A673 (cell line): ENCODE measurements around the gene LYRM2. TPM values are rescaled to one million over a fixed set of nuclear protein-coding genes. Genes with fewer than 3 reads are reported as not detected.

Experiments used
- BruUV-seq: library from RNA; stranded (reverse); fragments of 400-500 nt; replicated peaks from 2 replicates; lab custom pipeline; 2021; lab: Mats Ljungman, UMichigan
- CTCF ChIA-PET: fragments of 300-600 bp; sonication (Branson Sonifier 250); formaldehyde crosslinking; loops from one replicate; lab custom pipeline; 2022; ENCODE audit warnings: antibody characterized with exemption; lab: Charles Lee
- POLR2A ChIA-PET: fragments of 300-600 bp; sonication (Branson Sonifier 250); formaldehyde crosslinking; loops from one replicate; lab custom pipeline; 2022; ENCODE audit warnings: antibody characterized with exemption; ENCODE audit not compliant: low non-redundant PET; lab: Charles Lee
- DNase-seq: peaks from one replicate; pipeline ENCODE4 v3.0.0-alpha.2; 2015; ENCODE audit warnings: low spot score
- H3K27ac ChIP-seq: fragments of 200-600 bp; sonication (generic); 2 replicates; pipeline ENCODE4 v1.5.1; 2016; ENCODE audit warnings: mixed run types, low read depth, mild to moderate bottlenecking, mixed read lengths, antibody characterized with exemption, low read length; ENCODE audit not compliant: poor library complexity, severe bottlenecking
- H3K27me3 ChIP-seq: fragments of 200-600 bp; sonication (generic); replicated peaks from 2 replicates; pipeline ENCODE4 v1.6.1; 2017; ENCODE audit warnings: mixed run types, low read depth, mild to moderate bottlenecking, mixed read lengths, antibody characterized with exemption, low read length; ENCODE audit not compliant: insufficient read depth, poor library complexity
- H3K36me3 ChIP-seq: fragments of 200-600 bp; sonication (generic); 2 replicates; pipeline ENCODE4 v1.6.1; 2016; ENCODE audit warnings: mixed run types, mild to moderate bottlenecking, mixed read lengths, antibody characterized with exemption, low read length; ENCODE audit not compliant: insufficient read depth, poor library complexity, severe bottlenecking
- H3K4me1 ChIP-seq: fragments of 200-600 bp; sonication (generic); 2 replicates; pipeline ENCODE4 v1.6.1; 2017; ENCODE audit warnings: mixed run types, mild to moderate bottlenecking, mixed read lengths, antibody characterized with exemption, low read length; ENCODE audit not compliant: insufficient read depth, poor library complexity, severe bottlenecking
- H3K4me3 ChIP-seq: fragments of 200-600 bp; sonication (generic); 2 replicates; pipeline ENCODE4 v1.5.1; 2016; ENCODE audit warnings: low read depth, mixed run types, mild to moderate bottlenecking, mixed read lengths, low read length; ENCODE audit not compliant: poor library complexity, severe bottlenecking
- H3K9me3 ChIP-seq: fragments of 200-600 bp; sonication (generic); 2 replicates; pipeline ENCODE4 v1.6.1; 2016; ENCODE audit warnings: mixed run types, low read depth, mild to moderate bottlenecking, mixed read lengths, antibody characterized with exemption, low read length; ENCODE audit not compliant: poor library complexity, severe bottlenecking
- EZH2 ChIP-seq: fragments of 200-600 bp; sonication (generic); IDR thresholded peaks from 2 replicates; pipeline ENCODE4 v1.6.1; 2017; ENCODE audit warnings: borderline replicate concordance, low read depth, mild to moderate bottlenecking, mixed read lengths, antibody characterized with exemption, low read length; ENCODE audit not compliant: poor library complexity, severe bottlenecking
- intact Hi-C: fragments of 100-400 bp; cut with micrococcal nuclease; formaldehyde crosslinking; loops from one replicate; pipeline ENCODE4 v1.10.0; 2022; ENCODE audit not compliant: unreplicated experiment
- total RNA-seq: library from RNA; stranded (reverse); gene quantifications from 2 replicates; pipeline ENCODE4 v1.2.3, GENCODE V29; 2021
- TF ChIP-seq, protein P1 (sequence below): fragments of 300-800, 200-600 bp; sonication (generic); conservative IDR thresholded peaks from 2 replicates; pipeline ENCODE4 v1.5.1; 2017; ENCODE audit warnings: low read depth, mild to moderate bottlenecking, antibody characterized with exemption, low read length, moderate library complexity, mixed read lengths

LYRM2 gene
- total RNA-seq, 1 experiment from 2014 or later: 68.2 TPM

DNA sequence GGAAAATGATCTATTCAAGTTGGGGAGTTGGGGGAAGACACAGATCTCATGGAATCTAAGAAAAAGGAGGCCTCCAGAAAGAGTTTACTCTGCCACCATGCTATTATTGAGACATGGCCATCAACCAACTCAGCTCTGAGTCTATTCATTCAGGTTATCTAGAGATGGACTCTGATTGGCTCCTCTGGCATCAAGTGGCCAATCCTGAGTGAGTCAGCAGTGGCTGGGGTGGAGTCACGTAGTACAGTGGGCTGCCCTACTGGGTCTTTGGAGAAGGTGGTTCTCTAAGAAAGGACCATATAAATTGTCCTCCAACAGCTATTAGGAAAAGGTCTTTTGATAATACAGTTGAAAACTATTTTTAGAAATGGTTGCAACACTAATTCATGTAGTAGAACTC is 42.1 kb downstream of the LYRM2 start:
- no TSS peak for BruUV-seq
- no peak for TF ChIP-seq EZH2
- TF ChIP-seq, protein P1, sequence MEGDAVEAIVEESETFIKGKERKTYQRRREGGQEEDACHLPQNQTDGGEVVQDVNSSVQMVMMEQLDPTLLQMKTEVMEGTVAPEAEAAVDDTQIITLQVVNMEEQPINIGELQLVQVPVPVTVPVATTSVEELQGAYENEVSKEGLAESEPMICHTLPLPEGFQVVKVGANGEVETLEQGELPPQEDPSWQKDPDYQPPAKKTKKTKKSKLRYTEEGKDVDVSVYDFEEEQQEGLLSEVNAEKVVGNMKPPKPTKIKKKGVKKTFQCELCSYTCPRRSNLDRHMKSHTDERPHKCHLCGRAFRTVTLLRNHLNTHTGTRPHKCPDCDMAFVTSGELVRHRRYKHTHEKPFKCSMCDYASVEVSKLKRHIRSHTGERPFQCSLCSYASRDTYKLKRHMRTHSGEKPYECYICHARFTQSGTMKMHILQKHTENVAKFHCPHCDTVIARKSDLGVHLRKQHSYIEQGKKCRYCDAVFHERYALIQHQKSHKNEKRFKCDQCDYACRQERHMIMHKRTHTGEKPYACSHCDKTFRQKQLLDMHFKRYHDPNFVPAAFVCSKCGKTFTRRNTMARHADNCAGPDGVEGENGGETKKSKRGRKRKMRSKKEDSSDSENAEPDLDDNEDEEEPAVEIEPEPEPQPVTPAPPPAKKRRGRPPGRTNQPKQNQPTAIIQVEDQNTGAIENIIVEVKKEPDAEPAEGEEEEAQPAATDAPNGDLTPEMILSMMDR: no peak

DNA sequence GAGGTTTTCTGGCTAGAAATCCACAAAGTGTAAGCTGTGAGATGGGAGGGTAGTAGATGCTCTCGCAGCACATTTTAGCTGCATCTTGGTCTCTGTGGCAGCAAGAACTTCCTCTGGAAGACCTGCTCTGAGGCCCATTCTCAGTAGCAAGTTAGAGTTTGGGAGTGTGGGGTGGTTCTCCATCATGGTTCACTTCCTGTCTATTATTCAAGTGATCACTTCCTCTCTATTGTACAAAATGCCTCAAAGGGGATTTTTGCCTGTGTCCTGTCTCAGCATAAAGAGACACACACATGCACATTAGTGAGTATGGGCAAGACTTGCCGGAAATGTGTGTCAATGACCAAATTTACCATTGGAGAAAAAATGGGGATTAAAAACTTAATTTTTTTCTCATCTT is 42.5 kb downstream of the LYRM2 start:
- Histone ChIP-seq H3K4me3 (no peak overlapping the region), H3K9me3 (no peaks in the 10 kb centered on the region), H3K36me3 (no peaks in the 10 kb centered on the region), H3K27ac (no peak overlapping the region), H3K4me1 (no peaks in the 10 kb centered on the region), H3K27me3 (no peaks in the 10 kb centered on the region)
- ChIA-PET POLR2A (no interaction called here), CTCF (no interaction called here)
- DNase-seq: no peak
- intact Hi-C loops: loop anchor here (5.0 kb wide), 1 partner anchor 159 kb away; no protein-coding TSS in a partner anchor
- BruUV-seq: no TSS peak
- TF ChIP-seq EZH2: no peak
- TF ChIP-seq, protein P1: no peak

More for the DNA sequence above, 42.1 kb downstream of the LYRM2 start:
- no peaks in the 10 kb centered on the region for H3K27me3 ChIP-seq
- H3K9me3 ChIP-seq: no peaks in the 10 kb centered on the region
- DNase-seq: peak; percentile 39
- H3K36me3 ChIP-seq: no peaks in the 10 kb centered on the region
- CTCF ChIA-PET: no interaction called here
- H3K4me3 ChIP-seq: no peak overlapping the region
- H3K4me1 ChIP-seq: no peaks in the 10 kb centered on the region
- POLR2A ChIA-PET: no interaction called here
- intact Hi-C loops: loop anchor here (5.0 kb wide), 1 partner anchor 159 kb away; no protein-coding TSS in a partner anchor
- no peak overlapping the region for H3K27ac ChIP-seq

DNA sequence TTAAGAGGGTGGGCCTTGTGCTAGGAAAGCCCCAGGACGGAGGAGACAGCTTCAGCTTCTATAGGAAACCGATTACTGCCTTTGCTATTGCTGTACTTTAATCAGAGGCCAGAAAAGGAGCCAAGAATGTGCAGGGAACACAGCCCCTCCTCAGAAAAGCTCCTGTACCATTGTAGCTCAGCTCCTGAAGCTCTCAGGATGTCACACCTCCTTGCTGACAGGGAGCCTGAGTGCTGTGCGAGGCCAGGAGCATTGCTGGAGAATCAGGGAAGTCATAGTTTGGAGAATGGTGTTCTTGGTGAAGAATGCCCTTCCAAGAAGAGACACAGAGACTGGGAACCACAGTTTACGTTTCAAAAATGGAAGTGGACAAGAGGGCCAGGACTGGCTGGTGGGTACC is 46.8 kb downstream of the LYRM2 start:
- Histone ChIP-seq H3K27ac (no peak overlapping the region), H3K4me1 (no peaks in the 10 kb centered on the region), H3K36me3 (no peaks in the 10 kb centered on the region), H3K9me3 (no peaks in the 10 kb centered on the region), H3K27me3 (no peaks in the 10 kb centered on the region), H3K4me3 (no peak overlapping the region)
- no TSS peak for BruUV-seq
- CTCF ChIA-PET: no interaction called here
- TF ChIP-seq EZH2: no peak
- DNase-seq: no peak
- POLR2A ChIA-PET: no interaction called here
- intact Hi-C loops: no loop called here

DNA sequence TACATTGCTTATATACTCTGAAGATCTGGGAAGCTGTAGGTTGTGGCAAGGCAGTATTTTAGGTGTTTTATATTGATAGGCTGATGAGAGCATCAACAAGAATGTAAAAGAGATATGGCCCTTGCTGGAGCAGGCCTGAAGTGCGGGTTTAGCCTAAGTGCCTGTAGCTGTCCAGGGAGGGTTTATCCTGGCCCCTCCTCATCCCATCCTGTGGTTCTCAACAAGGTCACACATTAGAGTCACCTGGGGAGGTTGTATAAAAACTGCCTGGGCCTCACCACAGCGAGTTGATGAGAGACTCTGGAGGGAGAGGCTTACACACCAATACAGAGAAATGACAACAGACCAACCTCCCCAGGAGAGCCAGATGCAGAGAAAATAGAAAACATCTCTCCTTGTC is 48.4 kb downstream of the LYRM2 start:
- Histone ChIP-seq H3K27ac (no peak overlapping the region), H3K36me3 (no peaks in the 10 kb centered on the region), H3K4me1 (no peaks in the 10 kb centered on the region), H3K27me3 (no peaks in the 10 kb centered on the region), H3K9me3 (no peaks in the 10 kb centered on the region), H3K4me3 (no peak overlapping the region)
- intact Hi-C loops: no loop called here
- CTCF ChIA-PET: no interaction called here
- TF ChIP-seq EZH2: no peak
- TF ChIP-seq, protein P1: no peak
- no TSS peak for BruUV-seq
- DNase-seq: no peak
- POLR2A ChIA-PET: no interaction called here
